ENCODE data around the gene VKORC1L1. TPM values are rescaled to one million over a fixed set of nuclear protein-coding genes. Genes with fewer than 3 reads are reported as not detected.
"Not testable (repeated sequence)": the region's sequence is repeated elsewhere in the genome, so short reads cannot be mapped to it uniquely, and the experiment has no call there.

VKORC1L1 gene
- total RNA-seq, 4 donors from 2014 or later: 5.0 to 11.0 (median 9.4) TPM

DNA sequence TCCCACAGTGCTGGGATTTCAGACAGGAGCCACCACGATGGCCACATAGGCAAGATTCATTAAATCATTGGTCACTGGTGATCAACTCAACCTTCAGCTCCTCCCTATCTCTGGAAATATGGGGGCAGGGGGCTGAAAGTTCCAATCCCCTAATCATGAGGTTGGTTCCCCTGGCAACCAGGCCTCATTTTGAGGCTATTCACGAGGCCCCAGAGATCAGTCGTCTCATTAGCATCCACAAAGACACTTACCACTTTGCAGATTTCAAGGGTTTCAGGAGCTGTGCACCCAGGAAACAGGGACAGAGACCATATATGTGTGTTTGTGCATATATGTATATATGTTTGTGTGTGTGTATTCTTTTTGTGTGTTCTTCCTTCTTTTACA lies 116.8 kb downstream of the VKORC1L1 start:
- H3K27me3 ChIP-seq: no peaks in the 10 kb centered on the region
- TF ChIP-seq, protein P1, sequence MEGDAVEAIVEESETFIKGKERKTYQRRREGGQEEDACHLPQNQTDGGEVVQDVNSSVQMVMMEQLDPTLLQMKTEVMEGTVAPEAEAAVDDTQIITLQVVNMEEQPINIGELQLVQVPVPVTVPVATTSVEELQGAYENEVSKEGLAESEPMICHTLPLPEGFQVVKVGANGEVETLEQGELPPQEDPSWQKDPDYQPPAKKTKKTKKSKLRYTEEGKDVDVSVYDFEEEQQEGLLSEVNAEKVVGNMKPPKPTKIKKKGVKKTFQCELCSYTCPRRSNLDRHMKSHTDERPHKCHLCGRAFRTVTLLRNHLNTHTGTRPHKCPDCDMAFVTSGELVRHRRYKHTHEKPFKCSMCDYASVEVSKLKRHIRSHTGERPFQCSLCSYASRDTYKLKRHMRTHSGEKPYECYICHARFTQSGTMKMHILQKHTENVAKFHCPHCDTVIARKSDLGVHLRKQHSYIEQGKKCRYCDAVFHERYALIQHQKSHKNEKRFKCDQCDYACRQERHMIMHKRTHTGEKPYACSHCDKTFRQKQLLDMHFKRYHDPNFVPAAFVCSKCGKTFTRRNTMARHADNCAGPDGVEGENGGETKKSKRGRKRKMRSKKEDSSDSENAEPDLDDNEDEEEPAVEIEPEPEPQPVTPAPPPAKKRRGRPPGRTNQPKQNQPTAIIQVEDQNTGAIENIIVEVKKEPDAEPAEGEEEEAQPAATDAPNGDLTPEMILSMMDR (IDR thresholded peaks at IDR 0.05): no peak
- TF ChIP-seq POLR2A (IDR thresholded peaks at IDR 0.05): no peak

DNA sequence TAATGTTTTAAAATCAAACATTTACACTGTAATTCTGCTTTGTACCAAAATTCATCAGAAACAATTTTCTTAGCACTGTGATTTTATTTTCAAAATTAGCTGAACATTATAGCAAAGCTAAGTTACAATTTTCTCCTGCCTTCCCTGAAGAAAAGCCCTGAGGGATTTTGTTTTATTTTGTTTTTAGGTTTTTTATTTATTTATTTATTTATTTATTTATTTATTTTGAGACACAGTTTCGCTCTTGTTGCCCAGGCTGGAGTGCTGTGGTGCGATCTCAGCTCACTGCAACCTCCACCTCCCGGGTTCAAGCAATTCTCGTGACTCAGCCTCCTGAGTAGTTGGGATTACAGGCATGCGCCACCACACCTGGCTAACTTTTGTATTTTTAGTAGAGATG lies 119.0 kb downstream of the VKORC1L1 start:
- H3K36me3 ChIP-seq, H3K27me3 ChIP-seq, H3K4me3 ChIP-seq, H3K4me1 ChIP-seq, DNase-seq, H3K9me3 ChIP-seq, H3K27ac ChIP-seq: not testable (repeated sequence)

More for the DNA sequence above, 116.8 kb downstream of the VKORC1L1 start:
- Histone ChIP-seq H3K4me3 (no peak overlapping the region), H3K4me1 (no peaks in the 10 kb centered on the region), H3K27ac (no peak overlapping the region), H3K36me3 (no peaks in the 10 kb centered on the region), H3K9me3 (no peaks in the 10 kb centered on the region)
- peak in 1 of 3 donors; percentile 13 for DNase-seq

DNA sequence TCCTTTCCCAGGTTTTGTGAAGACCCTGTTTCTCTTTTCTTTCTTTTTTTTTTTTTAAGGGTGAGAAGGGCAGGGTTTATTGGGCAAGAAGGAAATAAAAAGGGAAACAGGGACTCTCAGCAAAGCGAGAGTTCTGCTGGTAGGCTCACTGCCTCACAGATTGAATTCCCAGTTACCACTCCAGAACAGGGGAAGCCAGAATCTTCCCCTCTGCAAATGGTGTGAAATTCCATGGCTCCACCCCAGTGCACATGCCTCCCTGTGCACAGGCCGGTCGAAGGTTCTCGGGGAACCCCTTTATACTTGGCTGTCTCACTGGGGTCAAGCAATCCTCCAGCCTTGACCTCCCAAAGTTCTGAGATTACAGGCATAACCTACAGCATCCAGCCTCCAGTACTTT lies 119.7 kb downstream of the VKORC1L1 start:
- H3K27ac ChIP-seq: no peak overlapping the region
- H3K4me1 ChIP-seq: no peaks in the 10 kb centered on the region
- no peaks in the 10 kb centered on the region for H3K9me3 ChIP-seq
- H3K4me3 ChIP-seq: no peak overlapping the region
- H3K36me3 ChIP-seq: no peaks in the 10 kb centered on the region
- DNase-seq: peak in 1 of 3 donors; percentile 4
- no peaks in the 10 kb centered on the region for H3K27me3 ChIP-seq
- TF ChIP-seq, protein P1 (IDR thresholded peaks at IDR 0.05): no peak
- TF ChIP-seq POLR2A (IDR thresholded peaks at IDR 0.05): no peak

DNA sequence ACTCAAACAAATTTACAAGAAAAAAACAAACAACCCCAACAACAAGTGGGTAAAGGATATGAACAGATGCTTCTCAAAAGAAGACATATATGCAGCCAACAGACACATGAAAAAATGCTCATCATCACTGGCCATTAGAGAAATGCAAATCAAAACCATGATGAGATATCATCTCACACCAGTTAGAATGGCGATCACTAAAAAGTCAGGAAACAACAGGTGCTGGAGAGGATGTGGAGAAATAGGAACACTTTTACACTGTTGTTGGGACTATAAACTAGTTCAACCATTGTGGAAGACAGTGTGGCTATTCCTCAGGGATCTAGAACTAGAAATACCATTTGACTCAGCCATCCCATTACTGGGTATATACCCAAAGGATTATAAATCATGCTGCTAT lies 122.1 kb downstream of the VKORC1L1 start:
- H3K27me3 ChIP-seq, DNase-seq, H3K9me3 ChIP-seq, H3K4me1 ChIP-seq, H3K36me3 ChIP-seq, H3K27ac ChIP-seq, H3K4me3 ChIP-seq: not testable (repeated sequence)

DNA sequence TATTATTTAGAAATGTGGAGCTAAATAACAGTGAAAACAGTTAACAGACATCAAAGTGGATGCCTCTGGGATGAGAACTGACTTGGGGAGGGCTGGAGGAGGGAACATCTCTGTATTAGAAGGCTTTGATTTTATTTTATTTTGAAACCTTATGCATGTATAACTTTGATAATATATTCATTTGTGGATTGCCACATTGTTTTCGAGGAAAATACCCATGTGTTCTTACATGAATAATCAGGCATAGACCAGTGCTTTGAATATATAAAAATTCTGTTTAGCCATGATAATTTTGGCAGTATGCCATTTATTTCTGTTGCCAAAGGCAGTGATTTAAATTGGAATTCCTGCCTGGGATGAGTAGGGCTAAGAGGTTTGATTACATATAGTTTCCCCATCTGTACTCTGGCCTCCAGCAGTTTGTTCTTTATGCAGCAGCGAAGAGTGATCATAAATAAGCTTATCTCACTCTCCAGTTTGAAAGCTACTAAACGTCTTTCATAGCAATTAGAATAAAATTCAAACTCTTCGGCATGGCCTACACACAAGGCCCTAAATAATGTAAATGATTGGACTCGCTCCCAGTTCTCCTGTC lies 128.0 kb downstream of the VKORC1L1 start:
- H3K27ac ChIP-seq, DNase-seq, H3K9me3 ChIP-seq, H3K4me3 ChIP-seq, H3K4me1 ChIP-seq, H3K27me3 ChIP-seq, H3K36me3 ChIP-seq: not testable (repeated sequence)

DNA sequence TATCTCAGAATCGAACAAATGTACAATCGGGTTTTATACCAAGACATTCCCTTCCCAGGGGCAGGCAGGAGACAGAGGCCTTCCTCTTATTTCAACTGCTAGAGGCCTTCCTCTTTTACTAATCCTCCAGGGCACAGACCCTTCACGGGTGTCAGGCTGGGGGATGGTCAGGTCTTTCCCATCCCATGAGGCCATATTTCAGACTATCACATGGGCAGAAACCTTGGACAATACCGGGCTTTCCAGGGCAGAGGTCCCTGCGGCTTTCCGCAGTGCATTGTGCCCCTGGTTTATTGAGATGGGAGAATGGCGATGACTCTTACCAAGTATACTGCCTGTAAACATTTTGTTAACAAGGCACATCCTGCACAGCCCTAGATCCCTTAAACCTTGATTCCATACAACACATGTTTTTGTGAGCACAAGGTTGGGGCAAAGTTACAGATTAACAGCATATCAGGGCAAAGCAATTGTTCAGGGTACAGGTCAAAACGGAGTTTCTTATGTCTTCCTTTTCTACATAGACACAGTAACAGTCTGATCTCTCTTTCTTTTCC lies 132.3 kb downstream of the VKORC1L1 start:
- H3K27me3 ChIP-seq, DNase-seq, H3K4me3 ChIP-seq, H3K9me3 ChIP-seq, H3K4me1 ChIP-seq, H3K36me3 ChIP-seq, H3K27ac ChIP-seq: not testable (repeated sequence)

DNA sequence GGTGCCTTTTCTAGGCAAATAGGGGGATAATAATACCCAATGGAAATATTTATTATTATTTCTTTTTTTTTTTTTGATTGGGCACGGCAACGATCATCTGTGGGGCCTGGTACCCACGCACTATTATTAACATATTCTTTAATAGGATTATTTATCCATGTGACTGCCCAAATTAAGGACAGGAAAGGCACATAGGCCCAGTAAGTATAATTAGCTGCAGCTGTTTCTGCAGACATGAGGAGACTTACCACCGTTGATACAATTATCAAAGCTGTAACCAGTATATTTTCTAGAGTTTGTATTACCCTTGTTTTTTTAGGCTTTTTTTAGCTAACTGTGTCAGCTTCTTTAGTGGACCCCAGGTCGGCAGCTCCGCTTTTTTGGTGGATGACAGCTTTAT lies 134.4 kb downstream of the VKORC1L1 start:
- no peak for TF ChIP-seq POLR2A (IDR thresholded peaks at IDR 0.05)
- TF ChIP-seq, protein P1 (IDR thresholded peaks at IDR 0.05): no peak
- Histone ChIP-seq H3K36me3 (no peaks in the 10 kb centered on the region), H3K4me1 (no peaks in the 10 kb centered on the region), H3K27me3 (no peaks in the 10 kb centered on the region), H3K9me3 (no peaks in the 10 kb centered on the region), H3K27ac (no peak overlapping the region), H3K4me3 (no peak overlapping the region)
- DNase-seq: no peak

Small RNAs within 50 kb of the gene (small RNA-seq; reads per million reads assigned to genes)
- gene AC073261.1 (0 reads per million in 2 donors), gene RNU6-973P (0 reads per million in 2 donors)

Other genes starting within 250 kb of the VKORC1L1 start
- 10 to 100 TPM; 29.8 to 56.9 (median 48.4) TPM for gene GUSB, start 109.1 kb downstream of the VKORC1L1 start, total RNA-seq
- gene ASL, start 202.7 kb downstream of the VKORC1L1 start, total RNA-seq: 100 to 1,000 TPM in 3 of 4 donors, 10 to 100 TPM in 1; 48.7 to 178 (median 137) TPM
- 10 to 100 TPM; 24.7 to 67.7 (median 42.2) TPM for gene CRCP, start 241.8 kb downstream of the VKORC1L1 start, total RNA-seq

All from Peyer's patch (tissue), 4 donors.